HepG2 (cell line): Measurements from ENCODE around the gene RTEL1. TPM values are rescaled to one million over a fixed set of nuclear protein-coding genes. Genes with fewer than 3 reads are reported as not detected.

Experiments
- GPN1 ChIP-seq: sonication (generic); formaldehyde crosslinking; IDR thresholded peaks from 2 replicates; pipeline ENCODE4 v1.5.1; 2020; ENCODE audit warnings: missing genetic modification reagents, borderline replicate concordance
- HNRNPUL1 ChIP-seq: fragments of 200-400 bp; formaldehyde crosslinking; IDR thresholded peaks from 2 replicates; pipeline ENCODE4 v1.6.1; 2017; ENCODE audit warnings: low read depth, mild to moderate bottlenecking, low read length, moderate library complexity
- KDM2A ChIP-seq: sonication (generic); formaldehyde crosslinking; IDR thresholded peaks from 2 replicates; pipeline ENCODE4 v1.4.0; 2020; ENCODE audit warnings: low read depth, missing genetic modification reagents, borderline replicate concordance
- KDM5B ChIP-seq: sonication (generic); formaldehyde crosslinking; IDR thresholded peaks from 2 replicates; pipeline ENCODE4 v1.4.0; 2020; ENCODE audit warnings: missing genetic modification reagents, mild to moderate bottlenecking, borderline replicate concordance
- KLF6 ChIP-seq: IDR thresholded peaks from 2 replicates; pipeline ENCODE4 v1.8.0; 2016; ENCODE audit warnings: missing biosample characterization, missing genetic modification reagents
- KMT2A ChIP-seq: sonication (generic); formaldehyde crosslinking; IDR thresholded peaks from 2 replicates; pipeline ENCODE4 v1.4.0; 2020; ENCODE audit warnings: missing genetic modification reagents
- MBD4 ChIP-seq: IDR thresholded peaks from 2 replicates; pipeline ENCODE4 v1.6.1; 2012; ENCODE audit warnings: low read length, inconsistent platforms, borderline replicate concordance
- MEIS1 ChIP-seq: sonication (generic); formaldehyde crosslinking; IDR thresholded peaks from 2 replicates; pipeline ENCODE4 v1.9.0; 2021; ENCODE audit warnings: mild to moderate bottlenecking, missing genetic modification reagents, moderate library complexity, borderline replicate concordance
- MXI1 ChIP-seq: IDR thresholded peaks from 3 replicates; pipeline ENCODE4 v1.6.1; 2012; ENCODE audit warnings: low read depth, low read length, inconsistent platforms, borderline replicate concordance
- MYC ChIP-seq: sonication (generic); formaldehyde crosslinking; IDR thresholded peaks from 2 replicates; pipeline ENCODE4 v1.9.0; 2021; ENCODE audit warnings: missing genetic modification reagents, borderline replicate concordance
- POLR2AphosphoS5 ChIP-seq: IDR thresholded peaks from 2 replicates; pipeline ENCODE4 v1.6.1; 2012; ENCODE audit warnings: low read depth, low read length
- REL ChIP-seq: sonication (generic); formaldehyde crosslinking; conservative IDR thresholded peaks from 2 replicates; pipeline ENCODE4 v1.8.0; 2022; ENCODE audit warnings: mild to moderate bottlenecking, missing genetic modification reagents, moderate library complexity
- SIX1 ChIP-seq: sonication (generic); formaldehyde crosslinking; IDR thresholded peaks from 2 replicates; pipeline ENCODE4 v1.4.0; 2020; ENCODE audit warnings: missing genetic modification reagents, borderline replicate concordance
- TAF15 ChIP-seq: fragments of 200-400 bp; formaldehyde crosslinking; IDR thresholded peaks from one replicate; pipeline ENCODE4 v1.6.1; 2018; ENCODE audit warnings: mild to moderate bottlenecking, low read depth, low read length; ENCODE audit not compliant: poor library complexity, severe bottlenecking
- ZBTB1 ChIP-seq: sonication (generic); formaldehyde crosslinking; IDR thresholded peaks from 2 replicates; pipeline ENCODE4 v1.4.0; 2020; ENCODE audit warnings: missing genetic modification reagents, borderline replicate concordance
- ZNF296 ChIP-seq: sonication (generic); formaldehyde crosslinking; conservative IDR thresholded peaks from 2 replicates; pipeline ENCODE4 v1.5.0; 2020; ENCODE audit warnings: mild to moderate bottlenecking, missing genetic modification reagents
- ZNF331 ChIP-seq: sonication (generic); formaldehyde crosslinking; IDR thresholded peaks from 2 replicates; pipeline ENCODE4 v1.4.0; 2020; ENCODE audit warnings: missing genetic modification reagents
- ZNF766 ChIP-seq: sonication (generic); formaldehyde crosslinking; IDR thresholded peaks from 2 replicates; pipeline ENCODE4 v1.5.0; 2020; ENCODE audit warnings: missing genetic modification reagents, borderline replicate concordance
- ZNF891 ChIP-seq: sonication (generic); formaldehyde crosslinking; IDR thresholded peaks from 2 replicates; pipeline ENCODE4 v1.5.0; 2020; ENCODE audit warnings: mild to moderate bottlenecking, missing genetic modification reagents
- polyA plus RNA-seq, 8 experiments: library from polyadenylated mRNA; depleted of rRNA in 3 of 8; stranded (reverse) in 7 of 8; unstranded in 1 of 8; fragments of >200 nt; fragmentation: Illumina TruSeq in 4 of 8; extraction: Trizol in 4 of 8; gene quantifications; 2 replicates each; pipeline versions ENCODE4 v1.2.1 to v1.2.3, GENCODE V29; 2011 to 2016; ENCODE audit warnings: low read depth in 4 of 8, missing spikeins in 1 of 8, mixed read lengths in 1 of 8; ENCODE audit not compliant: insufficient read depth in 1 of 8
- total RNA-seq, 5 experiments: library from RNA; depleted of rRNA; stranded (reverse); fragments of >200 nt; fragmentation: Illumina TruSeq; extraction: Trizol; gene quantifications; 2 replicates each; pipeline ENCODE4 v1.2.3, GENCODE V29; 2016; ENCODE audit warnings: low read depth in 1 of 5
- TF ChIP-seq, protein P1 (sequence below): sonication (generic); formaldehyde crosslinking; IDR thresholded peaks from 2 replicates; pipeline ENCODE4 v1.4.0; 2020; ENCODE audit warnings: missing genetic modification reagents
- TF ChIP-seq, protein P2 (sequence below): sonication (generic); formaldehyde crosslinking; IDR thresholded peaks from 2 replicates; pipeline ENCODE4 v1.4.0; 2020; ENCODE audit warnings: missing genetic modification reagents
- TF ChIP-seq, protein P3 (sequence below): sonication (generic); formaldehyde crosslinking; conservative IDR thresholded peaks from 2 replicates; pipeline ENCODE4 v1.4.0; 2020; ENCODE audit warnings: missing genetic modification reagents

The RTEL1 gene
- total and polyA plus RNA-seq, 2 of the 13 experiments (the other 11 are each of a cell fraction or from before 2014, with no cell fraction given), result 21.8 to 36.4 TPM

DNA sequence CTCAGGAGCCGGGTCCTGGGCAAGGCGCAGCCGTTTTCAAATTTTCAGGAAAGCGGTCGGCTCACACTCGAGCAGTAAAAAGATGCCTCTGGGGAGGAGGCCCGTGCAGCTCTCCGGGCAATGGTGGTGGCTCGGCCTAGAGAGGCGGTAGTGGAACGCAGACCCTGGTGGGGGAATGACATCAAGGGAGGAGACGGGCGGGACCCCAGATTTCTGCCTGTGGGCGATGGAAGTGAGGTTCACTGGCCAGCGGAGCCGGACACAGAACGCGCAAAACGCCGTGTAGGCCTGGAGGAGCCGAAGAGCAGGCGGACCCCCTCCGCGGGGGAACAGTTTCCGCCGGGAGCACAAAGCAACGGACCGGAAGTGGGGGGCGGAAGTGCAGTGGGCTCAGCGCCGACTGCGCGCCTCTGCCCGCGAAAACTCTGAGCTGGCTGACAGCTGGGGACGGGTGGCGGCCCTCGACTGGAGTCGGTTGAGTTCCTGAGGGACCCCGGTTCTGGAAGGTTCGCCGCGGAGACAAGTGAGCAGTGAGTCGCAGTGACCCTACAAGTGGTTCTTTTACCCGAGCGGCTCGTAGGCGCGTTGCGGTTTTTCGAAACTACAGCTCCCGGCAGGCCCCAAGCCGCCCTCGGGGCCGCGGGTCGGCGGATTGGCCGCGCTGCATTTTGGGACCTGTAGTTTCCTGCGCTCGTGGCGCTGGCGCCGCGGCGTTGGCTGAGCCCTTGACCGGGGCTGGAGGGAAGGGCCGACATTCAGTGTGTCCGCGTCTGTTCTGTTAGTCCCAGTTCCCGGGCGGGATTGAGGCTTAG is at the start of gene RTEL1 (continued):
- TF ChIP-seq, protein P1, sequence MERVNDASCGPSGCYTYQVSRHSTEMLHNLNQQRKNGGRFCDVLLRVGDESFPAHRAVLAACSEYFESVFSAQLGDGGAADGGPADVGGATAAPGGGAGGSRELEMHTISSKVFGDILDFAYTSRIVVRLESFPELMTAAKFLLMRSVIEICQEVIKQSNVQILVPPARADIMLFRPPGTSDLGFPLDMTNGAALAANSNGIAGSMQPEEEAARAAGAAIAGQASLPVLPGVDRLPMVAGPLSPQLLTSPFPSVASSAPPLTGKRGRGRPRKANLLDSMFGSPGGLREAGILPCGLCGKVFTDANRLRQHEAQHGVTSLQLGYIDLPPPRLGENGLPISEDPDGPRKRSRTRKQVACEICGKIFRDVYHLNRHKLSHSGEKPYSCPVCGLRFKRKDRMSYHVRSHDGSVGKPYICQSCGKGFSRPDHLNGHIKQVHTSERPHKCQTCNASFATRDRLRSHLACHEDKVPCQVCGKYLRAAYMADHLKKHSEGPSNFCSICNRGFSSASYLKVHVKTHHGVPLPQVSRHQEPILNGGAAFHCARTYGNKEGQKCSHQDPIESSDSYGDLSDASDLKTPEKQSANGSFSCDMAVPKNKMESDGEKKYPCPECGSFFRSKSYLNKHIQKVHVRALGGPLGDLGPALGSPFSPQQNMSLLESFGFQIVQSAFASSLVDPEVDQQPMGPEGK (CRISPR knock-in tag), result peak; percentile 86
- TF ChIP-seq ZBTB1 (CRISPR knock-in tag), result peak; percentile 43; the same call in 1 of the 2 replicates
- TF ChIP-seq MXI1, result peak; percentile 85; the same call in 1 of the 3 replicates
- no peak; the same call in 1 of the 2 replicates for TF ChIP-seq ZNF891 (CRISPR knock-in tag)
- no peak for TF ChIP-seq HNRNPUL1
- TF ChIP-seq KDM5B (CRISPR knock-in tag), result peak; percentile 74
- TF ChIP-seq ZNF296 (CRISPR knock-in tag), result peak; percentile 96
- peak; percentile 95; the same call in 1 of the 2 replicates for TF ChIP-seq GPN1 (CRISPR knock-in tag)
- peak; percentile 95 for TF ChIP-seq ZNF331 (CRISPR knock-in tag)
- TF ChIP-seq, protein P2, sequence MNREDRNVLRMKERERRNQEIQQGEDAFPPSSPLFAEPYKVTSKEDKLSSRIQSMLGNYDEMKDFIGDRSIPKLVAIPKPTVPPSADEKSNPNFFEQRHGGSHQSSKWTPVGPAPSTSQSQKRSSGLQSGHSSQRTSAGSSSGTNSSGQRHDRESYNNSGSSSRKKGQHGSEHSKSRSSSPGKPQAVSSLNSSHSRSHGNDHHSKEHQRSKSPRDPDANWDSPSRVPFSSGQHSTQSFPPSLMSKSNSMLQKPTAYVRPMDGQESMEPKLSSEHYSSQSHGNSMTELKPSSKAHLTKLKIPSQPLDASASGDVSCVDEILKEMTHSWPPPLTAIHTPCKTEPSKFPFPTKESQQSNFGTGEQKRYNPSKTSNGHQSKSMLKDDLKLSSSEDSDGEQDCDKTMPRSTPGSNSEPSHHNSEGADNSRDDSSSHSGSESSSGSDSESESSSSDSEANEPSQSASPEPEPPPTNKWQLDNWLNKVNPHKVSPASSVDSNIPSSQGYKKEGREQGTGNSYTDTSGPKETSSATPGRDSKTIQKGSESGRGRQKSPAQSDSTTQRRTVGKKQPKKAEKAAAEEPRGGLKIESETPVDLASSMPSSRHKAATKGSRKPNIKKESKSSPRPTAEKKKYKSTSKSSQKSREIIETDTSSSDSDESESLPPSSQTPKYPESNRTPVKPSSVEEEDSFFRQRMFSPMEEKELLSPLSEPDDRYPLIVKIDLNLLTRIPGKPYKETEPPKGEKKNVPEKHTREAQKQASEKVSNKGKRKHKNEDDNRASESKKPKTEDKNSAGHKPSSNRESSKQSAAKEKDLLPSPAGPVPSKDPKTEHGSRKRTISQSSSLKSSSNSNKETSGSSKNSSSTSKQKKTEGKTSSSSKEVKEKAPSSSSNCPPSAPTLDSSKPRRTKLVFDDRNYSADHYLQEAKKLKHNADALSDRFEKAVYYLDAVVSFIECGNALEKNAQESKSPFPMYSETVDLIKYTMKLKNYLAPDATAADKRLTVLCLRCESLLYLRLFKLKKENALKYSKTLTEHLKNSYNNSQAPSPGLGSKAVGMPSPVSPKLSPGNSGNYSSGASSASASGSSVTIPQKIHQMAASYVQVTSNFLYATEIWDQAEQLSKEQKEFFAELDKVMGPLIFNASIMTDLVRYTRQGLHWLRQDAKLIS (CRISPR knock-in tag), result no peak; the same call in 1 of the 2 replicates
- 0 out of 2 replicates have a peak, but pooled peaks have one; percentile 36 for TF ChIP-seq REL (CRISPR knock-in tag)
- no peak for TF ChIP-seq TAF15
- TF ChIP-seq POLR2AphosphoS5, result peak; percentile 59; the same call in 1 of the 2 replicates
- peak; percentile 97 for TF ChIP-seq MYC (CRISPR knock-in tag)
- peak; percentile 98 for TF ChIP-seq KDM2A (CRISPR knock-in tag)
- TF ChIP-seq KLF6, result 0 out of 2 replicates have a peak, but pooled peaks have one; percentile 58
- peak; percentile 96 for TF ChIP-seq KMT2A
- TF ChIP-seq MEIS1, result peak; percentile 80
- TF ChIP-seq, protein P3, sequence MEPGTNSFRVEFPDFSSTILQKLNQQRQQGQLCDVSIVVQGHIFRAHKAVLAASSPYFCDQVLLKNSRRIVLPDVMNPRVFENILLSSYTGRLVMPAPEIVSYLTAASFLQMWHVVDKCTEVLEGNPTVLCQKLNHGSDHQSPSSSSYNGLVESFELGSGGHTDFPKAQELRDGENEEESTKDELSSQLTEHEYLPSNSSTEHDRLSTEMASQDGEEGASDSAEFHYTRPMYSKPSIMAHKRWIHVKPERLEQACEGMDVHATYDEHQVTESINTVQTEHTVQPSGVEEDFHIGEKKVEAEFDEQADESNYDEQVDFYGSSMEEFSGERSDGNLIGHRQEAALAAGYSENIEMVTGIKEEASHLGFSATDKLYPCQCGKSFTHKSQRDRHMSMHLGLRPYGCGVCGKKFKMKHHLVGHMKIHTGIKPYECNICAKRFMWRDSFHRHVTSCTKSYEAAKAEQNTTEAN (CRISPR knock-in tag), result peak; percentile 80
- TF ChIP-seq SIX1 (CRISPR knock-in tag), result peak; percentile 75; the same call in 1 of the 2 replicates
- no peak for TF ChIP-seq MBD4
- peak; percentile 94 for TF ChIP-seq ZNF766
